HCEC 1CT (cell line): ENCODE data around the gene CBX1.

Experiments used
- DNase-seq: peaks from one replicate; pipeline ENCODE4 v3.0.0-alpha.2; 2017

The CBX1 gene

GRCh38 chr17:48024149-48025039, 76.9 kb downstream of the CBX1 start:
- no peak for DNase-seq

GRCh38 chr17:48023400-48024148, 77.7 kb downstream of the CBX1 start:
- DNase-seq, result peak; percentile 68

GRCh38 chr17:48022901-48023300, 78.4 kb downstream of the CBX1 start:
- no peak for DNase-seq

- no peak for DNase-seq
Measured at GRCh38 chr17:48021934-48022333, 79.3 kb downstream of the CBX1 start.
